ENCODE results near the gene TP53RK.

- no peak for TF ChIP-seq POLR2AphosphoS5 (IDR thresholded peaks at IDR 0.05; ENCODE audit: low read depth, low read length)
- no peak for TF ChIP-seq TAF1 (IDR thresholded peaks at IDR 0.05; ENCODE audit: low read depth, low read length)
- TF ChIP-seq POLR2A (IDR thresholded peaks at IDR 0.05; ENCODE audit: low read depth, low read length): no peak
- TF ChIP-seq PAX5 (IDR thresholded peaks at IDR 0.05; ENCODE audit: insufficient read depth, low read length, severe bottlenecking): no peak
- TF ChIP-seq SPI1 (IDR thresholded peaks at IDR 0.05; ENCODE audit: low read depth, low read length): no peak
- TF ChIP-seq POU2F2 (IDR thresholded peaks at IDR 0.05; ENCODE audit: low read depth, low read length): no peak
These were observed 51.7 kb downstream of the TP53RK start for GRCh38 chr20:46637427-46638133.
